Measurements from ENCODE around the gene PIK3CA. TPM values are rescaled to one million over a fixed set of nuclear protein-coding genes. Genes with fewer than 3 reads are reported as not detected.

Gene PIK3CA
- total RNA-seq, 2 donors from 2014 or later: 15.5 to 17.2 TPM

DNA sequence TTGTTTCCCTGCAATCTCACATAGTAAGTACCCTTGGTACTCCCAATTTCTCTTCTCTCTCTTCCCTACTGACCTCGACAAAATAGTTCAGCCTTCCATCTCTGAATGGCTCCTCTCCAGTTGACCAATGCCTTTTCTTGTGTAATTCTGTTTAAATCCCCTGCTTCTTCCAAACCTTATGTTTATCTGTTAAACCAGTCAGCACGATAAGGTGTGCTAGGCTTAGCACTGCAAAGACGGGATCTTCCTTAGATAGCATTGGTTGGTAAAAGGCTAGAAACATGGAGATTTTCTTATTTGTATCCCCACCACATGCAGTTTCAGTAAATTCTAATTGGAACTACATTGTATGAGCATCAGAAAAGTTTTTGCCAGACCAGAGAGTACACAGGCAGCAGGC, 128.6 kb downstream of the PIK3CA start:
- DNase-seq (ENCODE audit: low spot score): no peak
- Histone ChIP-seq H3K4me3 (no peak overlapping the region), H3K27me3 (no peaks in the 10 kb centered on the region), H3K27ac (no peak overlapping the region), H3K9me3 (no peaks in the 10 kb centered on the region), H3K4me1 (no peaks in the 10 kb centered on the region), H3K36me3 (no peaks in the 10 kb centered on the region)
- TF ChIP-seq, protein P1, sequence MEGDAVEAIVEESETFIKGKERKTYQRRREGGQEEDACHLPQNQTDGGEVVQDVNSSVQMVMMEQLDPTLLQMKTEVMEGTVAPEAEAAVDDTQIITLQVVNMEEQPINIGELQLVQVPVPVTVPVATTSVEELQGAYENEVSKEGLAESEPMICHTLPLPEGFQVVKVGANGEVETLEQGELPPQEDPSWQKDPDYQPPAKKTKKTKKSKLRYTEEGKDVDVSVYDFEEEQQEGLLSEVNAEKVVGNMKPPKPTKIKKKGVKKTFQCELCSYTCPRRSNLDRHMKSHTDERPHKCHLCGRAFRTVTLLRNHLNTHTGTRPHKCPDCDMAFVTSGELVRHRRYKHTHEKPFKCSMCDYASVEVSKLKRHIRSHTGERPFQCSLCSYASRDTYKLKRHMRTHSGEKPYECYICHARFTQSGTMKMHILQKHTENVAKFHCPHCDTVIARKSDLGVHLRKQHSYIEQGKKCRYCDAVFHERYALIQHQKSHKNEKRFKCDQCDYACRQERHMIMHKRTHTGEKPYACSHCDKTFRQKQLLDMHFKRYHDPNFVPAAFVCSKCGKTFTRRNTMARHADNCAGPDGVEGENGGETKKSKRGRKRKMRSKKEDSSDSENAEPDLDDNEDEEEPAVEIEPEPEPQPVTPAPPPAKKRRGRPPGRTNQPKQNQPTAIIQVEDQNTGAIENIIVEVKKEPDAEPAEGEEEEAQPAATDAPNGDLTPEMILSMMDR (IDR thresholded peaks at IDR 0.05): no peak

DNA sequence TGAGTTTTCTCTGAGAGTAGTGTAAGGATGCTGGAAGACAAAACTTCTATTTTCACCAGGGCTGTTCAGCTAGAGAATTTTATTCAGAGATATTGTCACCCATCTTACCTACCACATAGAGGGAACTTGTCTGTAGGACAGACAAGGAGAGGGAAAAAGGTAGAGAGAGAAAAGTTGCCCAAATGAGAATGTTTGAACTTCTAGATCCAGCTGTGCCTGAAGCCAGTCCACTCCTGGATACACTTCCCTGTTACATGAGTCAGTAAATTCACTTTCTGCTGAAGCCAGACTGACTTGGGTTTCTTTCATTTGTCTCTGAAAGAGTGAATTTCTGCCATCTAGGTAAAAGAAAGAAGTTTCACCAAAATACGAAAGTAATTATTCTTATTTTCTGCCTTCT, 130.0 kb downstream of the PIK3CA start:
- H3K36me3 ChIP-seq: no peaks in the 10 kb centered on the region
- TF ChIP-seq, protein P1 (IDR thresholded peaks at IDR 0.05): no peak
- no peak for DNase-seq (ENCODE audit: low spot score)

DNA sequence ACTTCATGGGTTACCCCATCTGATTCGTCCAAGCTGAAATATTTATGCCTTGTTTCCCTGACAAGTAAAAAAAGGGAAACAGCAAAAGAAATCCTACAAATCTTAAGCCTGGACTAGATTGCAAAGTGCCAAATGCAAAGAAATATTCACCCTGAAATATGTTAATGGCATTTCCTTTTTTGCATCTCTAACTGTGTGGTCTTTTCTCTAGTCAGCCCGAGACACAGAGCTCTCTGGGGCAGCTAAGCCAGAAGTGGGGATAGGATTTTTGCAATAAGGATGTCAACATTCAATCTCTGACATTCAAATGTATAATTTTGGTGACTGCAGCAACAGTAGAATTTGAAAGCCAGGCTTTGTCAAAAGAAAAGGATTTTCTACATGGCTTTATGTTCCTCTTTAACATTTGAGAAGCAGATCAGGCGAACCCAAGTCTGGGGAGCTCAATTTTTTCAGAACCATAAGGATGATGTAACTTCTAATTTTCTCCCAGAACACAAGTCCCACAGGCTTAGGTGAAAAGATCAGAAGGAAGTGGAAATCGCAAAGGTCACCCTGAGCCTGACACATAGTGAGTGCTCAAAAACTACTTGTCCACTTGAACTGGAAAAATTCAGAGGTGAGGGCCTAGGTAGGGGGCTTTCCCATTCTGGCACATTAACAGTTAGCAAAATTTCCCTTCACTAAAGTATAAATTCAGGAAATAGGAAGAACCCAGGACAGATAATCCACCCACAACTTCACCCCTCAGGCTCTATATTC, 131.0 kb downstream of the PIK3CA start:
- TF ChIP-seq, protein P1 (IDR thresholded peaks at IDR 0.05): no peak
- no peaks in the 10 kb centered on the region for H3K36me3 ChIP-seq
- no peaks in the 10 kb centered on the region for H3K27me3 ChIP-seq
- no peak for DNase-seq (ENCODE audit: low spot score)
- no peaks in the 10 kb centered on the region for H3K9me3 ChIP-seq
- H3K27ac ChIP-seq: no peak overlapping the region
- H3K4me1 ChIP-seq: no peaks in the 10 kb centered on the region
- no peak overlapping the region for H3K4me3 ChIP-seq

More for the DNA sequence above, 130.0 kb downstream of the PIK3CA start:
- Histone ChIP-seq H3K4me1 (no peaks in the 10 kb centered on the region), H3K27ac (no peak overlapping the region), H3K9me3 (no peaks in the 10 kb centered on the region), H3K4me3 (no peak overlapping the region), H3K27me3 (no peaks in the 10 kb centered on the region)

DNA sequence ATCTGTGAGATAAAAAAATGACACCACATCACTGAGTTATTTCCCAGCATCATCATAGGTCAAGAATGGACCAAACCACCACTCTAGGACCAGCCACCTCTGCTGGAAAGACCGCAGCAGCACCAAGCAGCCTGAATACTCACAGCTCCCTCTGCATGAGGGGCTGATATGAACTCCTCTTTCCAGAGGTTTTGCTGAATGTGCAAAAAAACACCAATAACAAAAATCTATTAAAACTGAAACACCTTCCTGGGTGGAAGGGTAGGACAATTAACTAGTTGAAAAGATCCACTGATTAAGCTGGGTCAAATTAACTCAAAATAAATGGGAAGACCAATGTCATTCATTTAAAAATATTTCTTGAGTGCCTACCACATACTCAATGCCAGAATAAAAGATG, 131.7 kb downstream of the PIK3CA start:
- Histone ChIP-seq H3K36me3 (no peaks in the 10 kb centered on the region), H3K4me3 (no peak overlapping the region), H3K27ac (no peak overlapping the region), H3K9me3 (no peaks in the 10 kb centered on the region), H3K27me3 (no peaks in the 10 kb centered on the region), H3K4me1 (no peaks in the 10 kb centered on the region)
- TF ChIP-seq, protein P1 (IDR thresholded peaks at IDR 0.05): no peak
- DNase-seq (ENCODE audit: low spot score): no peak

DNA sequence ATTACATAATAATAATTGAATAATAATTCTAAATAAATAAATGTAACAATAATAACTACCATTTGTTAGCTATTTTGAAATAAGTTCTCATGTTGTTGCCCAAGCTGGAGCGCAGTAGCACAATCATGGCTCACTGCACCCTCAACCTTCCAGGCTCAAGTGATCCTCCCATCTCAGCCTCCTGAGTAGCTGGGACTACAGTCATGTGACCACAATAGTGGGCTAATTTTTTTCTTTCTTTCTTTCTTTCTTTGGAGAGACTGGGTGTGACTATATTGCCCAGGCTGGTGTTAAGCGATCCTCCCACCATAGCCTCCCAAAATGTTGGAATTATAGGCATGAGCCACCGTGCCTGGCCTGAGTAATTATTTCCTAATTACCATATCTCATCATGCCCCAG, 133.7 kb downstream of the PIK3CA start:
- no peaks in the 10 kb centered on the region for H3K36me3 ChIP-seq
- H3K4me3 ChIP-seq: no peak overlapping the region
- no peaks in the 10 kb centered on the region for H3K4me1 ChIP-seq
- H3K27me3 ChIP-seq: no peaks in the 10 kb centered on the region
- no peak overlapping the region for H3K27ac ChIP-seq
- TF ChIP-seq, protein P1 (IDR thresholded peaks at IDR 0.05): no peak
- DNase-seq (ENCODE audit: low spot score): no peak
- H3K9me3 ChIP-seq: no peaks in the 10 kb centered on the region

DNA sequence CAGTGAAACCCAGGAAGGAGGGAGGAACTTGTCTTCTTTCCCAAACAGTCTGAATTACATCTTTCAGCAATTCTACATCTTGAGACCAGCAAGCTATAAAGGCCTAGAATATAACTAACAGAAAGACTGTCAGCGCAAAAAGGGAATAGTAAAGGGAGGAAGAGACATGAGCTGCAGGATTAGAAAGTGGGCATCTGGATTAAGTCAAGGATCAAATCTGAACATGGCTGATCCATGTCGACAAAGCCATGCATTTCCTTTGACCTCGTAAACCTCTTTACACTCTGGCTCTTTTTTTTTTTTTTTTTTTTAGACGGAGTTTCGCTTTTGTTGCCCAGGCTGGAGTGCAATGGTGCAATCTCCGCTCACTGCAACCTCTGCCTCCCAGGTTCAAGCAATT, 138.2 kb downstream of the PIK3CA start:
- Histone ChIP-seq H3K27ac (no peak overlapping the region), H3K27me3 (no peaks in the 10 kb centered on the region), H3K36me3 (no peaks in the 10 kb centered on the region), H3K9me3 (no peaks in the 10 kb centered on the region), H3K4me1 (no peaks in the 10 kb centered on the region), H3K4me3 (no peak overlapping the region)
- TF ChIP-seq, protein P1 (IDR thresholded peaks at IDR 0.05): no peak
- DNase-seq (ENCODE audit: low spot score): no peak

All from right atrium auricular region (tissue), 2 donors.